ENCODE results near the gene PIEZO1.
A peak's percentile ranks its signal among the peaks of the same experiment; 100 is the strongest.

PIEZO1 gene

GRCh38 chr16:88805340-88805715 lies 20.3 kb upstream of the PIEZO1 start:
- Histone ChIP-seq H3K27ac (ENCODE audit: low read depth, low read length) (no peak overlapping the region), H3K9ac (ENCODE audit: low read length) (no peak overlapping the region), H3K27me3 (ENCODE audit: control insufficient read depth, insufficient read depth, low read length) (no peaks in the 10 kb centered on the region), H3K36me3 (ENCODE audit: control insufficient read depth, insufficient read depth, low read length) (peaks cover 6% of the 10 kb centered on the region), H3K4me1 (ENCODE audit: control insufficient read depth, insufficient read depth, low read length) (peaks cover 6% of the 10 kb centered on the region), H3K4me3 (ENCODE audit: low read length) (no peak overlapping the region)

- Histone ChIP-seq H3K27ac (ENCODE audit: low read depth, low read length) (no peak overlapping the region), H3K9ac (ENCODE audit: low read length) (no peak overlapping the region), H3K4me1 (ENCODE audit: control insufficient read depth, insufficient read depth, low read length) (no peaks in the 10 kb centered on the region), H3K4me3 (ENCODE audit: low read length) (no peak overlapping the region), H3K27me3 (ENCODE audit: control insufficient read depth, insufficient read depth, low read length) (no peaks in the 10 kb centered on the region), H3K36me3 (ENCODE audit: control insufficient read depth, insufficient read depth, low read length) (peaks cover 6% of the 10 kb centered on the region)
Observed at GRCh38 chr16:88804552-88805339, 19.7 kb upstream of the PIEZO1 start.

GRCh38 chr16:88804173-88804551 lies 19.1 kb upstream of the PIEZO1 start:
- peaks cover under 1% of the 10 kb centered on the region for H3K36me3 ChIP-seq (ENCODE audit: control insufficient read depth, insufficient read depth, low read length)
- H3K27me3 ChIP-seq (ENCODE audit: control insufficient read depth, insufficient read depth, low read length): no peaks in the 10 kb centered on the region
- H3K4me1 ChIP-seq (ENCODE audit: control insufficient read depth, insufficient read depth, low read length): no peaks in the 10 kb centered on the region
- no peak overlapping the region for H3K9ac ChIP-seq (ENCODE audit: low read length)
- H3K27ac ChIP-seq (ENCODE audit: low read depth, low read length): no peak overlapping the region
- H3K4me3 ChIP-seq (ENCODE audit: low read length): peak overlapping the region; percentile 41

GRCh38 chr16:88803264-88803987 lies 18.4 kb upstream of the PIEZO1 start, which contains the start of gene CDT1:
TSS of gene CDT1 (plus strand) at chr16:88803789. CDS start at chr16:88803832, 43 bp downstream.
- Histone ChIP-seq H3K9ac (ENCODE audit: low read length) (no peak within 1 kb of the TSS), H3K4me3 (ENCODE audit: low read length) (peak within 1 kb of the TSS; percentile 66), H3K36me3 (ENCODE audit: control insufficient read depth, insufficient read depth, low read length) (no peaks in the 10 kb centered on the region), H3K27me3 (ENCODE audit: control insufficient read depth, insufficient read depth, low read length) (no peaks in the 10 kb centered on the region), H3K4me1 (ENCODE audit: control insufficient read depth, insufficient read depth, low read length) (no peaks in the 10 kb centered on the region), H3K27ac (ENCODE audit: low read depth, low read length) (peak within 1 kb of the TSS; percentile 61)

- Histone ChIP-seq H3K4me3 (ENCODE audit: low read length) (no peak overlapping the region), H3K4me1 (ENCODE audit: control insufficient read depth, insufficient read depth, low read length) (no peaks in the 10 kb centered on the region), H3K36me3 (ENCODE audit: control insufficient read depth, insufficient read depth, low read length) (no peaks in the 10 kb centered on the region), H3K9ac (ENCODE audit: low read length) (no peak overlapping the region), H3K27ac (ENCODE audit: low read depth, low read length) (no peak overlapping the region), H3K27me3 (ENCODE audit: control insufficient read depth, insufficient read depth, low read length) (no peaks in the 10 kb centered on the region)
Observed at GRCh38 chr16:88800277-88800592, 15.2 kb upstream of the PIEZO1 start.

DNA sequence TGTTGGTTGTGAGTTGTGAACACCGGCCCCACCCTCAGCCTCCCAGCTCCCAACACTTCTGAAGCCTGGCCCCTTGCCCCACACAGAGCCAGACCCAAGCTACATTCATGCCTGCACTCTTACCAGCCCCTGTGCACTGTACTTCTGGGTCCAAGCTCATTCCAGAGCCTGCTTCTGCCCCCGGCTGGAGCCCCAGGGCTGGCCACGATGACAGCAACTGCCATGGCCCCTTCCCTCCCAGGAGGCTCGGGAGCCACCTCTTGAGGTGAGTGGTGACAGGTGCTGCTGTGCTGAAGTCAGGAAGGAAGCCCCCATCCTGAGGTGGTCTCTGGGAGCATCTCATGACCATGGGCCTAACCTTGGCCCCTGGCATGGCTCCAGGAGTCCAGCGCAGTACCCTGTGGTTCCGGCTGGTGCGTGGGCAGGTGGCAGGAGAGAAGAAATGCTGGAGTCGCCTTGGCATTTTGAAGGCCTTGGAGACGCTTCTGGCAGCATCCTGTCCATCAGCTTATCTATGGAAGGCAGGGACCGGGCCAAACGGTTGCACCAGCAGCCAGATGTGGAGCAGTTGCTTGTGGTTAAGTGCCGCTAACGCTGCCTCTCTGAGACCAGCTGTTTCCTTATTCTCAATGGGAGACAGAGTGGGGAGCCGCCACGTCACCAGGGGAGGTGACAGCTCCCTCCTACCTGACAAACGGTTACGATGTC lies 14.7 kb upstream of the PIEZO1 start:
- H3K4me1 ChIP-seq (ENCODE audit: control insufficient read depth, insufficient read depth, low read length): no peaks in the 10 kb centered on the region
- no peak overlapping the region for H3K27ac ChIP-seq (ENCODE audit: low read depth, low read length)
- H3K27me3 ChIP-seq (ENCODE audit: control insufficient read depth, insufficient read depth, low read length): no peaks in the 10 kb centered on the region
- no peaks in the 10 kb centered on the region for H3K36me3 ChIP-seq (ENCODE audit: control insufficient read depth, insufficient read depth, low read length)
- no peak overlapping the region for H3K4me3 ChIP-seq (ENCODE audit: low read length)
- no peak overlapping the region for H3K9ac ChIP-seq (ENCODE audit: low read length)

GRCh38 chr16:88798772-88799455 lies 13.9 kb upstream of the PIEZO1 start:
- Histone ChIP-seq H3K4me1 (ENCODE audit: control insufficient read depth, insufficient read depth, low read length) (no peaks in the 10 kb centered on the region), H3K36me3 (ENCODE audit: control insufficient read depth, insufficient read depth, low read length) (no peaks in the 10 kb centered on the region), H3K9ac (ENCODE audit: low read length) (no peak overlapping the region), H3K27ac (ENCODE audit: low read depth, low read length) (no peak overlapping the region), H3K4me3 (ENCODE audit: low read length) (no peak overlapping the region), H3K27me3 (ENCODE audit: control insufficient read depth, insufficient read depth, low read length) (no peaks in the 10 kb centered on the region)

DNA sequence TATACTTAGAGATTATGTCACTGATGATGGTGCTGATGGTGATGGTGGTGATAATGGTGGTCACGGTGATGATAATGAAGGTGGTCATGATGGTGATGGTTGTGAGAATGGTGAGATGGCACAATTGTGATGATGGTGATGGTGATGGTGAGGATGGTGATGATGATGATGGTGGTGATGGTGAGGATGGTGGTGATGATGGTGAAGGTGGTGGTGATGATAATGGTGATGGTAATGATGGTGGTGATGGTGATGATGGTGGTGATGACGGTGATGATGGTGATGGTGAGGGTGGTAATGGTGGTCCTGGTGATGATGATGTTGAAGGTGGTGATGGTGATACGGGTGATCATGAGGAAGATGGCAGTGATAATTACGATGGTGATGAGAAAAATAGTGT lies 13.1 kb upstream of the PIEZO1 start:
- no peak overlapping the region for H3K4me3 ChIP-seq (ENCODE audit: low read length)
- no peak overlapping the region for H3K9ac ChIP-seq (ENCODE audit: low read length)
- H3K4me1 ChIP-seq (ENCODE audit: control insufficient read depth, insufficient read depth, low read length): no peaks in the 10 kb centered on the region
- no peaks in the 10 kb centered on the region for H3K27me3 ChIP-seq (ENCODE audit: control insufficient read depth, insufficient read depth, low read length)
- H3K27ac ChIP-seq (ENCODE audit: low read depth, low read length): no peak overlapping the region
- H3K36me3 ChIP-seq (ENCODE audit: control insufficient read depth, insufficient read depth, low read length): no peaks in the 10 kb centered on the region

DNA sequence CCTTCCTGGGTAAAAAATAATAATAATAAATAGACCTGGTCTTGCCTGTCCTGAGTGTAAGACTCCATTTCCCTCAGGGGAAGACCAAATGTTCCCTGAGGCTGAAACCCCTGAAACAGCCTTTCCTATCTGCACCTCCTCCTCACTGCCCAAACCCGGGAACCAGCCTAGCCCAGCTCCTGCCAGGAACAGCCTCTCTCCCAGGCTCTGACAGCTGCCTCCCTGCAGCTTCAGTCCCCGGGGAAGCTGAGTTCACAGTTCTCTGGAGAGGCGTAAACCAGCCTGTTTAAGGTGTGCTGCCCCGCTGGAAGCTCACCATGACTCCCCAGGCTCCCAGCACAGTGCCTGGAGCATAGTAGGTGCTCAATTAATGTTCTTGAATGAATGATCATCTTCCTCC lies 11.3 kb upstream of the PIEZO1 start:
- peaks cover 3% of the 10 kb centered on the region for H3K27me3 ChIP-seq (ENCODE audit: control insufficient read depth, insufficient read depth, low read length)
- no peaks in the 10 kb centered on the region for H3K36me3 ChIP-seq (ENCODE audit: control insufficient read depth, insufficient read depth, low read length)
- no peaks in the 10 kb centered on the region for H3K4me1 ChIP-seq (ENCODE audit: control insufficient read depth, insufficient read depth, low read length)

DNA sequence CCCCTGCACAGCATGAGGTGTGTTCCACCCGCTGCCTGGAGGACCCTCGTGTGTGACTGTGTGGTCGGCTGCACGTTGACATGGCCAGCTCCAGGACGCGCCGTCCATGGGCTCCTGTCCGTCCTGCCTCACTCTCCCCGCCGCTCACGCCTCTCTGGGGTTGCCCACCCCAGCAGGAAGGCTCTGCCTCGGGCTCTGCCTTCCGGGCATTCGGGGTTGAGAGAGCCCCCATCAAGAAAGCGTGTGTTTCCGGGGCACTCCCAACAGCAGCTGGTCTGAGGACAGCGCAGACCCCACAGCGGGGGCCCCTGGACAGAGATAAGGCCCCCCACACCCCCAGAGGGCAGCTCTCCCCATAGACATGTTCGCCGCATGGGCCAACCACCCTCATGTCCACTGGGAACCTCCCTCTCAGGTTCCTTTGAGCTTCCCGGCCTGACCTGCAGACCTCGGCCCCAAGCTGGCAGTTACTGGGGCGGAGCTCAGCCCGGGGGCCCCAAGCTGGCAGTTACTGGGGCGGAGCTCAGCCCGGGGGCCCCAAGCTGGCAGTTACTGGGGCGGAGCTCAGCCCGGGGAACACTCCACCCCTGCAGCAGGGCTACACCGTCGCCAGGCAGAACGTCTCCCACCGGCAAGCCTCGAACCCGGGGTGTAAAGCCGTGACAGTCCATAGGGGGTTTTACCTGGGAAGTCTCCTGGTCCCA lies 8.4 kb upstream of the PIEZO1 start:
- Histone ChIP-seq H3K36me3 (ENCODE audit: control insufficient read depth, insufficient read depth, low read length) (no peaks in the 10 kb centered on the region), H3K4me3 (ENCODE audit: low read length) (no peak overlapping the region), H3K9ac (ENCODE audit: low read length) (no peak overlapping the region), H3K27ac (ENCODE audit: low read depth, low read length) (no peak overlapping the region), H3K4me1 (ENCODE audit: control insufficient read depth, insufficient read depth, low read length) (no peaks in the 10 kb centered on the region), H3K27me3 (ENCODE audit: control insufficient read depth, insufficient read depth, low read length) (peaks cover 3% of the 10 kb centered on the region)

More for the DNA sequence above, 11.3 kb upstream of the PIEZO1 start:
- Histone ChIP-seq H3K9ac (ENCODE audit: low read length) (no peak overlapping the region), H3K27ac (ENCODE audit: low read depth, low read length) (no peak overlapping the region), H3K4me3 (ENCODE audit: low read length) (no peak overlapping the region)

DNA sequence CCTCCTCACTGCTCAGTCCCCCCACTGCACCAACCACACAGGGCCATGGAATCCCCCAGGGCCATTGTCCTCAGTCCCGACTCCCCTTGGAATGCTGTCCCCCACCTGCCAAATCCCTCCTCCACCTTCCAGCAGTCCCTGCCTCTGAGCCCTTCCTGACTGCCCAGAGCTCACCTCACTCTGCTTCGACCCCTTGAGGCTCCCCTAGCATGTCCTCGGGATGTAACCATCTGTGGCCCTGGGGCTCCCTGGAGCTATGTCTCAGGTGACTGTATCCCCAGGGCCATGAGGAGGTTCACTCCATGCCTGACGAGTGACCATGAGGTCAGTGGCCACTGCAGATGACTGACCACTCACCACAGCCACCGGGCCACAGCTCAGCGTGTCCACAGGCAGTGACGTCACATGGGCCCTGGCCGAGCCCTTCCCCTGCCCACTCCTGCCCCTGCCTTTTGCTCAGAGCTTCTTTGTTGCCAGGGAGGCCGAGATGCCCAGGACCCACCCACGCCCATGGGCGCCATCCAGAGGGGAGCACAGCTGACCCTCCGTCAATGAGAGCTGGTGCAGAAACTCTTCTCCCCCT lies 7.7 kb upstream of the PIEZO1 start:
- Histone ChIP-seq H3K9ac (ENCODE audit: low read length) (no peak overlapping the region), H3K27ac (ENCODE audit: low read depth, low read length) (no peak overlapping the region)

More for the DNA sequence above, 7.7 kb upstream of the PIEZO1 start:
- Histone ChIP-seq H3K36me3 (ENCODE audit: control insufficient read depth, insufficient read depth, low read length) (no peaks in the 10 kb centered on the region), H3K4me1 (ENCODE audit: control insufficient read depth, insufficient read depth, low read length) (no peaks in the 10 kb centered on the region), H3K4me3 (ENCODE audit: low read length) (no peak overlapping the region), H3K27me3 (ENCODE audit: control insufficient read depth, insufficient read depth, low read length) (peaks cover 3% of the 10 kb centered on the region)

Measured in rectal smooth muscle tissue (tissue), 1 donor.